ENCODE data around the gene TMEM81.

Gene TMEM81

GRCh38 chr1:205109269-205109668 lies 25.0 kb upstream of the TMEM81 start:
- no peak overlapping the region for H3K4me3 ChIP-seq (ENCODE audit: low read length)
- peaks cover 11% of the 10 kb centered on the region for H3K4me1 ChIP-seq (ENCODE audit: control insufficient read depth, insufficient read depth, low read length)
- H3K36me3 ChIP-seq (ENCODE audit: control insufficient read depth, insufficient read depth, low read length, severe bottlenecking): peaks cover 83% of the 10 kb centered on the region
- no peaks in the 10 kb centered on the region for H3K27me3 ChIP-seq (replicated peaks; ENCODE audit: control insufficient read depth, insufficient read depth, low read length)
- H3K9ac ChIP-seq (ENCODE audit: low read length): no peak overlapping the region
- no peaks in the 10 kb centered on the region for H3K9me3 ChIP-seq (ENCODE audit: control insufficient read depth, low read length)
- no peak for DNase-seq (ENCODE audit: low read depth)

- no peaks in the 10 kb centered on the region for H3K27me3 ChIP-seq (replicated peaks; ENCODE audit: control insufficient read depth, insufficient read depth, low read length)
- peak overlapping the region; percentile 13 for H3K9ac ChIP-seq (ENCODE audit: low read length)
- H3K36me3 ChIP-seq (ENCODE audit: control insufficient read depth, insufficient read depth, low read length, severe bottlenecking): peaks cover 81% of the 10 kb centered on the region
- DNase-seq (ENCODE audit: low read depth): peak; percentile 26
- H3K9me3 ChIP-seq (ENCODE audit: control insufficient read depth, low read length): no peaks in the 10 kb centered on the region
- no peak overlapping the region for H3K4me3 ChIP-seq (ENCODE audit: low read length)
- peaks cover 11% of the 10 kb centered on the region for H3K4me1 ChIP-seq (ENCODE audit: control insufficient read depth, insufficient read depth, low read length)
Observed at GRCh38 chr1:205108464-205108863, 24.2 kb upstream of the TMEM81 start.

GRCh38 chr1:205107327-205107726 lies 23.1 kb upstream of the TMEM81 start:
- no peak for DNase-seq (ENCODE audit: low read depth)
- H3K4me1 ChIP-seq (ENCODE audit: control insufficient read depth, insufficient read depth, low read length): peaks cover 15% of the 10 kb centered on the region
- no peak overlapping the region for H3K4me3 ChIP-seq (ENCODE audit: low read length)
- H3K36me3 ChIP-seq (ENCODE audit: control insufficient read depth, insufficient read depth, low read length, severe bottlenecking): peaks cover 81% of the 10 kb centered on the region
- no peaks in the 10 kb centered on the region for H3K27me3 ChIP-seq (replicated peaks; ENCODE audit: control insufficient read depth, insufficient read depth, low read length)
- H3K9ac ChIP-seq (ENCODE audit: low read length): no peak overlapping the region
- H3K9me3 ChIP-seq (ENCODE audit: control insufficient read depth, low read length): no peaks in the 10 kb centered on the region

GRCh38 chr1:205102404-205102803 lies 18.1 kb upstream of the TMEM81 start:
- peaks cover 96% of the 10 kb centered on the region for H3K36me3 ChIP-seq (ENCODE audit: control insufficient read depth, insufficient read depth, low read length, severe bottlenecking)
- no peak for DNase-seq (ENCODE audit: low read depth)
- H3K4me3 ChIP-seq (ENCODE audit: low read length): no peak overlapping the region
- H3K27me3 ChIP-seq (replicated peaks; ENCODE audit: control insufficient read depth, insufficient read depth, low read length): no peaks in the 10 kb centered on the region
- peaks cover 5% of the 10 kb centered on the region for H3K4me1 ChIP-seq (ENCODE audit: control insufficient read depth, insufficient read depth, low read length)
- H3K9ac ChIP-seq (ENCODE audit: low read length): no peak overlapping the region
- H3K9me3 ChIP-seq (ENCODE audit: control insufficient read depth, low read length): no peaks in the 10 kb centered on the region

GRCh38 chr1:205098242-205098641 lies 14.0 kb upstream of the TMEM81 start:
- peaks cover 94% of the 10 kb centered on the region for H3K36me3 ChIP-seq (ENCODE audit: control insufficient read depth, insufficient read depth, low read length, severe bottlenecking)
- H3K4me3 ChIP-seq (ENCODE audit: low read length): no peak overlapping the region
- no peak for DNase-seq (ENCODE audit: low read depth)
- no peaks in the 10 kb centered on the region for H3K9me3 ChIP-seq (ENCODE audit: control insufficient read depth, low read length)
- H3K27me3 ChIP-seq (replicated peaks; ENCODE audit: control insufficient read depth, insufficient read depth, low read length): no peaks in the 10 kb centered on the region
- peaks cover 2% of the 10 kb centered on the region for H3K4me1 ChIP-seq (ENCODE audit: control insufficient read depth, insufficient read depth, low read length)
- no peak overlapping the region for H3K9ac ChIP-seq (ENCODE audit: low read length)

- Histone ChIP-seq H3K4me3 (ENCODE audit: low read length) (no peak overlapping the region), H3K36me3 (ENCODE audit: control insufficient read depth, insufficient read depth, low read length, severe bottlenecking) (peaks cover 71% of the 10 kb centered on the region), H3K9me3 (ENCODE audit: control insufficient read depth, low read length) (no peaks in the 10 kb centered on the region), H3K9ac (ENCODE audit: low read length) (no peak overlapping the region), H3K27me3 (replicated peaks; ENCODE audit: control insufficient read depth, insufficient read depth, low read length) (no peaks in the 10 kb centered on the region), H3K4me1 (ENCODE audit: control insufficient read depth, insufficient read depth, low read length) (peaks cover 18% of the 10 kb centered on the region)
- DNase-seq (ENCODE audit: low read depth): no peak
Observed at GRCh38 chr1:205095422-205095821, 11.2 kb upstream of the TMEM81 start.

- Histone ChIP-seq H3K36me3 (ENCODE audit: control insufficient read depth, insufficient read depth, low read length, severe bottlenecking) (peaks cover 57% of the 10 kb centered on the region), H3K4me1 (ENCODE audit: control insufficient read depth, insufficient read depth, low read length) (peaks cover 23% of the 10 kb centered on the region), H3K9me3 (ENCODE audit: control insufficient read depth, low read length) (no peaks in the 10 kb centered on the region), H3K4me3 (ENCODE audit: low read length) (peak overlapping the region; percentile 38), H3K9ac (ENCODE audit: low read length) (peak overlapping the region; percentile 48), H3K27me3 (replicated peaks; ENCODE audit: control insufficient read depth, insufficient read depth, low read length) (no peaks in the 10 kb centered on the region)
- DNase-seq (ENCODE audit: low read depth): peak; percentile 74
Observed at GRCh38 chr1:205091043-205091740, 6.9 kb upstream of the TMEM81 start.

GRCh38 chr1:205088341-205088740 lies 4.1 kb upstream of the TMEM81 start:
- Histone ChIP-seq H3K4me1 (ENCODE audit: control insufficient read depth, insufficient read depth, low read length) (peaks cover 23% of the 10 kb centered on the region), H3K4me3 (ENCODE audit: low read length) (no peak overlapping the region), H3K9ac (ENCODE audit: low read length) (no peak overlapping the region), H3K9me3 (ENCODE audit: control insufficient read depth, low read length) (no peaks in the 10 kb centered on the region), H3K36me3 (ENCODE audit: control insufficient read depth, insufficient read depth, low read length, severe bottlenecking) (peaks cover 56% of the 10 kb centered on the region), H3K27me3 (replicated peaks; ENCODE audit: control insufficient read depth, insufficient read depth, low read length) (no peaks in the 10 kb centered on the region)
- peak; percentile 29 for DNase-seq (ENCODE audit: low read depth)

GRCh38 chr1:205082431-205082830 lies 1.8 kb downstream of the TMEM81 start:
- no peak overlapping the region for H3K4me3 ChIP-seq (ENCODE audit: low read length)
- no peaks in the 10 kb centered on the region for H3K9me3 ChIP-seq (ENCODE audit: control insufficient read depth, low read length)
- no peaks in the 10 kb centered on the region for H3K27me3 ChIP-seq (replicated peaks; ENCODE audit: control insufficient read depth, insufficient read depth, low read length)
- H3K36me3 ChIP-seq (ENCODE audit: control insufficient read depth, insufficient read depth, low read length, severe bottlenecking): peaks cover 37% of the 10 kb centered on the region
- no peak for DNase-seq (ENCODE audit: low read depth)
- peaks cover 10% of the 10 kb centered on the region for H3K4me1 ChIP-seq (ENCODE audit: control insufficient read depth, insufficient read depth, low read length)
- no peak overlapping the region for H3K9ac ChIP-seq (ENCODE audit: low read length)

- H3K27me3 ChIP-seq (replicated peaks; ENCODE audit: control insufficient read depth, insufficient read depth, low read length): no peaks in the 10 kb centered on the region
- no peaks in the 10 kb centered on the region for H3K9me3 ChIP-seq (ENCODE audit: control insufficient read depth, low read length)
- H3K4me3 ChIP-seq (ENCODE audit: low read length): no peak overlapping the region
- peaks cover 3% of the 10 kb centered on the region for H3K36me3 ChIP-seq (ENCODE audit: control insufficient read depth, insufficient read depth, low read length, severe bottlenecking)
- no peak overlapping the region for H3K9ac ChIP-seq (ENCODE audit: low read length)
- peaks cover 24% of the 10 kb centered on the region for H3K4me1 ChIP-seq (ENCODE audit: control insufficient read depth, insufficient read depth, low read length)
- DNase-seq (ENCODE audit: low read depth): peak; percentile 77
Observed at GRCh38 chr1:205077934-205078311, 6.3 kb downstream of the TMEM81 start.

- H3K9ac ChIP-seq (ENCODE audit: low read length): no peak overlapping the region
- no peaks in the 10 kb centered on the region for H3K9me3 ChIP-seq (ENCODE audit: control insufficient read depth, low read length)
- no peaks in the 10 kb centered on the region for H3K36me3 ChIP-seq (ENCODE audit: control insufficient read depth, insufficient read depth, low read length, severe bottlenecking)
- no peaks in the 10 kb centered on the region for H3K27me3 ChIP-seq (replicated peaks; ENCODE audit: control insufficient read depth, insufficient read depth, low read length)
- H3K4me1 ChIP-seq (ENCODE audit: control insufficient read depth, insufficient read depth, low read length): peaks cover 24% of the 10 kb centered on the region
- peak overlapping the region; percentile 20 for H3K4me3 ChIP-seq (ENCODE audit: low read length)
- peak; percentile 28 for DNase-seq (ENCODE audit: low read depth)
Observed at GRCh38 chr1:205077158-205077933, 6.9 kb downstream of the TMEM81 start.

Measured in adipocyte (in vitro differentiated cells).